ENCODE results near the gene PTX4. TPM values are rescaled to one million over a fixed set of nuclear protein-coding genes. Genes with fewer than 3 reads are reported as not detected.

The PTX4 gene
- total RNA-seq, 1 experiment from 2014 or later = not detected

DNA sequence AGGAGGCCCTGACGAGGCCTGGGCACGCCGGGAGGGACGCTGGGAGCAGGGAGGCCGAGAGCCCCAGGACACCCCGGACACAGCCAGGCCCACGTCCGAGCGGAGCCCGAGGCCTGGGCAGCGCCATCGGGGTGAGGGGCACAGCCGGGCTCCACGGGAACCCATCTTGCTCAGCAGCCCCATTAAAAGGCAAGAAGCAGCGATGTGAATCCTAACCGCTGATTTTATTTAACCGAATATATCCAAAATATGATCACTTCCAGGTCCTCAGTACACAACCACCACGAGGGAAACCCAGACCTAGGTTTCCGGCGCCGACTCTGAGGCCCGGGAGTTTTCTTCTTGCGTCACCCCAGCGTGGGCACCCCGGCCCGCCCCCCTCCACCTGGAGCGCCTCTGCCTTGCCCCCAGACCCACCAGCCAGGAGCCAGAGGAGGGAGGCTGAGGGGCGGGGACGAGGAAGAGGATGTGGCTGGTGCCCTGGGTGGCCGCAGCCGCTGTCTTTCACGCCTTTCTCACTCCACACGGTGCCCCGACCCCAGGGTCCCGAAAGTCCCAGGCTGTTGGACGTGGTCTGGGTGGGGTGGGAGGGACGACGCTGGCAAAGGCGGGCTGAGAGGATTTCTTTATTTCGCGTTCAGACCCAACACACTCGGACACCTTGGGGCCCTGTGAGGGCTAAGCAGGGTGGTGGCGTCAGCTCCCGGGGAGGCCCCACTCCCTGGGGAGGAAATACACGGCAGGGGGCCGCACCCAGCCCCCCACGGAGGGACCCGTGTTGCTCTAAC lies 43.8 kb downstream of the PTX4 start:
- no CpG with 5 or more reads among the region's 48 CpGs for WGBS (ENCODE audit: extremely low coverage, insufficient read length, low lambda C conversion rate)
- peaks cover 2% of the 10 kb centered on the region for H4K20me1 ChIP-seq (ENCODE audit: control insufficient read depth, insufficient read depth, insufficient read length)
- no peak for DNase-seq
- no peak overlapping the region for H2AK5ac ChIP-seq (ENCODE audit: insufficient read length, low read length)
- Mint-ChIP-seq H3K36me3 (ENCODE audit: insufficient read depth in 1 of 3, low read depth in 3 of 3) (peaks cover 0 to 11% (median 8%) of the 10 kb centered on the region in 3 experiments; a peak in 3 of 7 replicates), H3K27me3 (ENCODE audit: low read depth) (peaks cover 1% of the 10 kb centered on the region; the same call in 1 of the 2 replicates), H3K27ac (no peak overlapping the region), H3K4me3 (no peak overlapping the region), H3K9me3 (no peaks in the 10 kb centered on the region), H3K4me1 (no peaks in the 10 kb centered on the region)
- H3K4me2 ChIP-seq (ENCODE audit: insufficient read depth, insufficient read length, low read length) = no peak overlapping the region
- H3K9me3 ChIP-seq (ENCODE audit: control insufficient read depth, low read depth, low read length) = no peaks in the 10 kb centered on the region
- no peak overlapping the region for H4K91ac ChIP-seq (ENCODE audit: insufficient read length, low read depth, low read length)
- no peak overlapping the region for H4K8ac ChIP-seq (replicated peaks; ENCODE audit: insufficient read length, low read depth, low read length)
- H3T11ph ChIP-seq (ENCODE audit: low read length) = no peak overlapping the region
- no peaks in the 10 kb centered on the region for H3K79me2 ChIP-seq (ENCODE audit: insufficient read depth, low read length)
- no peak overlapping the region for H3K23ac ChIP-seq (ENCODE audit: insufficient read length, low read depth, low read length)
- H2BK5ac ChIP-seq (ENCODE audit: insufficient read length, low read length) = no peak overlapping the region
- no peak overlapping the region; the same call in 1 of the 2 replicates for H3K4ac ChIP-seq (ENCODE audit: low read depth, low read length)
- no peak overlapping the region; the same call in 1 of the 2 replicates for H3K14ac ChIP-seq (ENCODE audit: insufficient read depth, low read length)
- no peak overlapping the region for H3K27ac ChIP-seq (ENCODE audit: insufficient read length, low read depth, low read length)
- no peak overlapping the region for H3K56ac ChIP-seq (ENCODE audit: insufficient read length, low read depth, low read length)
- no peak overlapping the region for H2BK20ac ChIP-seq (ENCODE audit: low read depth, low read length, poor library complexity, severe bottlenecking)
- H2BK120ac ChIP-seq (ENCODE audit: low read depth, low read length, poor library complexity, severe bottlenecking) = no peak overlapping the region
- H2BK15ac ChIP-seq (ENCODE audit: low read depth, low read length) = no peak overlapping the region; the same call in 1 of the 2 replicates
- no peaks in the 10 kb centered on the region for H3K27me3 ChIP-seq (ENCODE audit: insufficient read depth, low read length)
- TF ChIP-seq, protein P1, sequence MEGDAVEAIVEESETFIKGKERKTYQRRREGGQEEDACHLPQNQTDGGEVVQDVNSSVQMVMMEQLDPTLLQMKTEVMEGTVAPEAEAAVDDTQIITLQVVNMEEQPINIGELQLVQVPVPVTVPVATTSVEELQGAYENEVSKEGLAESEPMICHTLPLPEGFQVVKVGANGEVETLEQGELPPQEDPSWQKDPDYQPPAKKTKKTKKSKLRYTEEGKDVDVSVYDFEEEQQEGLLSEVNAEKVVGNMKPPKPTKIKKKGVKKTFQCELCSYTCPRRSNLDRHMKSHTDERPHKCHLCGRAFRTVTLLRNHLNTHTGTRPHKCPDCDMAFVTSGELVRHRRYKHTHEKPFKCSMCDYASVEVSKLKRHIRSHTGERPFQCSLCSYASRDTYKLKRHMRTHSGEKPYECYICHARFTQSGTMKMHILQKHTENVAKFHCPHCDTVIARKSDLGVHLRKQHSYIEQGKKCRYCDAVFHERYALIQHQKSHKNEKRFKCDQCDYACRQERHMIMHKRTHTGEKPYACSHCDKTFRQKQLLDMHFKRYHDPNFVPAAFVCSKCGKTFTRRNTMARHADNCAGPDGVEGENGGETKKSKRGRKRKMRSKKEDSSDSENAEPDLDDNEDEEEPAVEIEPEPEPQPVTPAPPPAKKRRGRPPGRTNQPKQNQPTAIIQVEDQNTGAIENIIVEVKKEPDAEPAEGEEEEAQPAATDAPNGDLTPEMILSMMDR (conservative IDR thresholded peaks at IDR 0.05) = no peak
- no peaks in the 10 kb centered on the region for H3K79me1 ChIP-seq (ENCODE audit: insufficient read depth, low read depth, low read length, poor library complexity, severe bottlenecking)
- H4K5ac ChIP-seq (ENCODE audit: insufficient read length, low read depth, low read length) = no peak overlapping the region
- no peak overlapping the region for H3K9ac ChIP-seq (ENCODE audit: extremely low read depth, insufficient read length, low read length)
- H2BK12ac ChIP-seq (ENCODE audit: insufficient read length, low read depth, low read length) = no peak overlapping the region
- no peaks in the 10 kb centered on the region for H3K4me1 ChIP-seq (ENCODE audit: insufficient read depth, low read length)
- no peaks in the 10 kb centered on the region for H3K23me2 ChIP-seq (ENCODE audit: insufficient read length, low read depth, low read length, poor library complexity, severe bottlenecking)
- no peak overlapping the region for H2AFZ ChIP-seq (ENCODE audit: low read length)
- no peak overlapping the region for H3K18ac ChIP-seq (ENCODE audit: insufficient read length, low read depth, low read length)

Data from H9 (cell line).